ENCODE measurements around the gene KLRB1.
"Not testable (repeated sequence)": the region's sequence is repeated elsewhere in the genome, so short reads cannot be mapped to it uniquely, and the experiment has no call there.

KLRB1 gene

DNA sequence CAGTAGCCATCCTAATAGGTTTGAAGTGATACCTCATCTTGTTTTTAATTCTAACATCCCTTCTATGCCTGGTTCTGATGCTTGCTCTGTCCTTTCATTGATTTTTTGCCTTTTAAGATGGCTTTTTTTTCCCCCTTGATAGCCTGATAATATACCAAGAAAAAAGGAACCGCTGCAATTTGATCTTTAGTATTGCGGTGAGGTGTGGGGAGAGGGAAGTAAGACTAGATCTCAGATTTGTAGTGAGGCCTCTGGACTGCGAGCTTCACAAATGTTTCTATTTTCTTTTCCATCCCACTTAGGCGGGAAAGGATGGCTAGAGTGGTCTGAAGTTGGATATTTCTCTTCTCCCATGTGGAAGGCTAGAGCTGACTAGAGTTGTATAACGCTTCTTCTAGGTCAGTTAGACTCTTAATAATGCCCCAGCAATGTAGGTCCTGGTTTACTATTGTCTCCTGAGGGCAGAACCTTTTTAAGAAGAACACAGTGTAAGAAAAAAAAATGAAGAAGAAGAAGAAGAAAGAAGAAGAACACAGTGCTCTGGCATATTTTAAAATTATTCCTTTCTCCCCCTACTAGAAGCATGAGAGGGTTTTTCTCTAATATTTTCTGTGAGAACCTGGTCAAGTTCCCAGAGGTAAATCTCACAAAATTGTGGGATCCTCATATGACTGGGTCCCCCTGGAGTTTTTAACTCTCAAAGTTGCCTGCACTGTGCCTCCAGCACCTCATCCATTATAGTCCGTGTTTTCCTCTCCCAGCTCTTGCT, 11.9 kb upstream of the KLRB1 start:
- DNase-seq: no peak

DNA sequence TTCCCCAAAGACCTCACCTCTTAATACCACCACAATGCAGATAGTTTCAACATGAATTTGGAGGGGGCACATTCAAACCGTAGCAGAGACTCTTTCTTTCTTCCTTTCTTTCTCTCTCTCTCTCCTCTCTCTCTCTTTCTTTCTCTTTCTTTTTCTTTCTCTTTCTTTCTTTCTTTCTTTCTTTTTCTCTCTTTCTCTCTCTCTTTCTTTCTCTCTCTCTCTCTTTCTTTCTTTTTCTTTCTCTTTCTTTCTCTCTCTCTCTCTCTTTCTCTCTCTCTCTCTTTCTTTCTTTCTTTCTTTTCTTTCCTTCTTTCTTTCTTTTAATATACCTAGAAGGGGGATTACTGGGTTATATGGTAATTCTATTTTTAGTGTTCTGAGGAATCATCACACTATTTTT, 11.2 kb upstream of the KLRB1 start:
- not testable (repeated sequence) for DNase-seq

DNA sequence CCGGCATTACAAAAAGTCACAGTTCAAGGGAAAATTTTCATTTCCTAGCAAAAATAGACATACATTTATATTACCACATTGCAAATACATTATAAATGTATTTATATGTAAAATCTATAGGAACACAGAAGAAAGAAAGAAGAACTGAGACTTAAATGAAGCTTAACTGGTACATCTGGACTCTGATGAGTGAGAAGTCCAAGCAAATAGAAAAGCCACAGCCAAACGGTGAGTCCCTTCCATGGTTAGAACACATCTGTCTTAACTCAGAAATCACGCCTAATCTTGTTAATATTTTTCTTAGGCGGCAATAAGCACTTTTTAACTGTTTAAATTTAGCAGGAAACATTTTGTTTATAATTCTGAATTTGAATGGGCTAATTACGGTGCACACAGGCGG, 9.4 kb upstream of the KLRB1 start:
- DNase-seq: no peak

DNA sequence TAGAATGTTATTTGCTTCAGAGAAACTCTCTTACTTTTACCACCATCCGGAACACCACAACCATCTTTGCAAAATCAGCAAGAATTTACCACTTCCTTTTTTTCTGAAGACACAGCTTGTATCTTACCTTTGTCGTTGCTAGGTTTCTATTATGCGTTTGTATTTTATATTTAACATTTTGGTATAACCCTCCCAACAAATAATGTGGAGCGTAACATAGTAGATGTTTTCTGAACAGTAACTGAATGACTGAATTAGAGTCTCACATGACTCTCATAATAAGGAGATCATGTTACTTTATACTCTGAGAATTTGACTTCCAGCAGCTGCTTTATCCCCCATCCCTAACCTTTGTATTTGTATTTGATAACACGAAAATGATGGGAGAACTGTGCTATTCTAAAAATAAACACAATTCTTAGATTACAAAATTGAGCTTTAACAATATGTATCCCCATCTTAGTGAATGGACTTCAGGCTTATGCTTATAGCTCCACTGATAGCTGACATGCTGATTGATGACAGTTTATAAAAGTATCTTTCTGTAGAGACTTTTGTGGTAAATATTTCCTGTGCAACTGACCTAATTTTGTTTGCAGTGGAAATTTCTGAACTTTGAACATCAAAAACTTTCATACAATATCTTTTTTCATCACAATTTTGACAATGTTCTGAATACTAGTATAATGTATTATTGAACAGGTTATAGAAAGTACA, 7.9 kb upstream of the KLRB1 start:
- DNase-seq: no peak

DNA sequence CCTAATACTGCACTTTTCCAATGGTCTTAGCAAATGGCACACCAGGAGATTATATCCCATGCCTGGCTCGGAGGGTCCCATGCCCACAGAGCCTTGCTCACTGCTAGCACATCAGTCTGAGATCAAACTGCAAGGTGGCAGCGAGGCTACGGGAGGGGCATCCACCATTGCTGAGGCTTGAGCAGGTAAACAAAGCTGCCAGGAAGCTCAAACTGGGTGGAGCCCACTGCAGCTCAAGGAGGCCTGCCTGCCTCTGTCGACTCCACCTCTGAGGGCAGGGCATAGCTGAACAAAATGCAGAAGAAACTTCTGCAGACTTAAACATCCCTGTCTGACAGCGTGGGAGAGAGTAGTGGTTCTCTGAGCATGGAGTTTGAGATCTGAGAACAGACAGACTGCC, 2.9 kb upstream of the KLRB1 start:
- DNase-seq: not testable (repeated sequence)

DNA sequence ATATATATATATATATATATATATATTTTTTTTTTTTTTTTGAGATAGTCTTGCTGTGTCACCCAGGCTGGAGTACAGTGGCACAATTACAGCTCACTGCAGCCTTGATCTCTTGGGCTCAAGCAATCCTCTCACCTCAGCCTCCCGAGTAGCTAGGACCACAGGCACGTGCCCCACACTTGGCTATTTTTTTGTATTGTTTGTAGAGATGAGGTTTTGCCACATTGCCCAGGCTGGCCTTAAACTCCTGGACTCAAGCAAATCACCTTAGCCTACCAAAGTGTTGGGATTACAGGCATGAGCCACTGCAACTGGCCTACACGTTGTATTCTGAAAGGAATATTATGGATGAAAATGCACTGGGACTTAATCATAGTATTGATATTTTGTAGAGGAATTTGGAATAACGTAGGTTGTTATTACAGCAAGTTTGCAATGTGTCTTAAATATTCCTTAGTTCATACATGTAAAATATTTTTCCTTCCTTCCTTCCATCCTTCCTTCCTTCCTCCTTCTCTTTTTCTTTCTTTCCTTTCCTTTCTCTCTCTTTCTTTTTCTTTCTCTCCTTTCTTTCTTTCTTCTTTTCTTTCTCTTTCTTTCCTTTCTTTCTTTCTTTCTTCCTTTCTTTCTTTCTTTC, 862 bp downstream of the KLRB1 start:
- DNase-seq: no peak

DNA sequence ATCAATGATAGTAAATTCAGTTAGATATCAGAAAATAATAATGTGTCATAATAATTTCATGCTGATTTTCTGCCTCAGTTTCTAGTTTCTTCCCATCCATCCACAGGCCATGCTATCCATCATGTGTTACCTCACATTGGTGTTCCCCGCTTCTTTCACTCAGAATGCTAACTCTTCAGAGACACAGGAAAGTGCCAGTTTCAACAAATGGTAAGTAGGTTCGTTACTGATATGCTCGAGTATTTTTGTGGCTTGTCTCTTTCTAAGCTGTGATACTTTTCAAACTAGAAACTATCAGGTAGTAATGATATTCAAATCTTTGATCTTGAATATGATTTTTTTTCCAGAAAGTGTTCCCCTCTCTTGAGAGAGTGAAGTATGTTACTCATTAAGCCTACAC, 1.5 kb downstream of the KLRB1 start:
- DNase-seq: no peak

DNA sequence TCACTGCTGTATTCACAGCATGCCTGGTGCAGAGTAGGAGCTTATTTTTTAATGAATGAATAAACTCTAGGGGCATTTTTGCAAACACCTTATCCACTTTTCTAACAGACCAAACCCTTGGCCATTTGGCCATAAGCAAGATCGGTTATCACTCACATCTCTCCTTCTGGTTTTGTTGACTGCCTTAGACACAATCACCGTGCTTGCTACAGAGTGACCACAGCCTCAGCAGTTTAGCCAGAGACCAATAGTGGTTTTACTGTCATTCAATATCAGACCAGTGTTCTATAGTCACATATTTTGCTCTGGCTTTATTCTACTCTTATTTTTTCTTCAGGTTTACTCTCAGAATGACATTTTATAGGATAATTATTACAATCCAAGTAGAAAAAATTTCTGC, 2.2 kb downstream of the KLRB1 start:
- no peak for DNase-seq

DNA sequence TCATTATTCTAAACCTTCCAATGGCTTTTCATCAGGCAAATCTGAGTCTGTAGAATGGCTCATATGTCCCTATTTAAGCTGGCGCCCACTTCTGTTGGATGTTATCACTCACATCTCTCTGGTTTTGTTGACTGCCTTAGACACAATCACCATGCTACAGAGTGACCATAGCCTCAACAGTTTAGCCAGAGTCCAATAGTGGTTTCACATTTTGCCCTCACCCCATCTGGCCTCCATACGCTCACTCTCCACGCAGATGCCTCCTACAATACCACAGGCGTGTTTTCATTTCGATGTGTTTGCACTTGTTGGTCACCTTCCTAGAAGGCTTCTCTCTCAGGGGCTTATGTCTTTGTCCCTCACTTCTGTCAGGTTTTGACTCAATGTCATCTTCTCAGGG, 3.4 kb downstream of the KLRB1 start:
- DNase-seq: no peak

DNA sequence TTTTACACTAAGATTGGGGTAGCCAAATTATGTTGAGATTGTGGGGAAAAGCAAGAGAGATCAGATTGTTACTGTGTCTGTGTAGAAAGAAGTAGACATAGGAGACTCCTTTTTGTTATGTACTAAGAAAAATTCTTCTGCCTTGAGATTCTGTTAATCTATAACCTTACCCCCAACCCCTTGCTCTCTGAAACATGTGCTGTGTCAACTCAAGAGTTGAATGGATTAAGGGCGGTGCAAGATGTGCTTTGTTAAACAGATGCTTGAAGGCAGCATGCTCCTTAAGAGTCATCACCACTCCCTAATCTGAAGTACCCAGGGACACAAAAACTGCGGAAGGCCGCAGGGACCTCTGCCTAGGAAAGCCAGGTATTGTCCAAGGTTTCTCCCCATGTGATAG, 7.3 kb downstream of the KLRB1 start:
- DNase-seq: not testable (repeated sequence)

DNA sequence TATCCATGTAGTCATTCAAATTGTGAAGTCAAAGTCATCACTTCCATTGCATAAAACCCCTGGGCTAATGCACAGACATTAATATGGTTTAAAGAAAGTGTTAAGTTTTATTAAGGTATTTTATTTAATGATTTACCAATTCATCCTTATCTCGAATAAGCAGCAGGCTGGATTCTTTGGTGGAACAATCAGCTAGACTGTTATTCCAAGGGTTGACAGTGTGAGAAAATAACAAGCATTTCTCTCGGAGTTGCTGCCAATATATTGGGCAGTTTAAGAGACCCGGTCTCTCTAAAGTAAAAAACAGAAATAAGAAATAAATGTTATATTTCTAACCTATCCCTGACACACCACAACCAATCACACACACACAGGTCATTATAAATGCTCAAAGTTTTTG, 9.4 kb downstream of the KLRB1 start:
- no peak for DNase-seq

DNA sequence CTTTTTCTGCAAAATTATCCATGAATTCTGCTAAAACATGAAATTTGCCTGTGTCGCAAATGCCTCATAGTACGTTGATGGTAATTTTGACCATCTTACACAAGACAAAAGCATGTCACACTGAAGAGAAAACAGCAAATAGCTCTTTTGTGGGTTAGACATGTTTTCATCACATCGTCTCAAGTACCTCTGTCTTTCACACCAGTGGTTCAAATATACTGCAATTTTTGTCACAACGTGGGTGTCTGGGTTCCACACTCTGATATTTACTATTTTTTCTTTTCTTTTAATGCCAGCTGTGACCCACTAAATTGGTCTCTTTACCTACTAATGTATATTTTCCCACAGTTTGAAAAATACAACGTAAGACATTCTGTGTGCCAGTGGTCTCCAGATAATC, 10.4 kb downstream of the KLRB1 start:
- DNase-seq: no peak

DNA sequence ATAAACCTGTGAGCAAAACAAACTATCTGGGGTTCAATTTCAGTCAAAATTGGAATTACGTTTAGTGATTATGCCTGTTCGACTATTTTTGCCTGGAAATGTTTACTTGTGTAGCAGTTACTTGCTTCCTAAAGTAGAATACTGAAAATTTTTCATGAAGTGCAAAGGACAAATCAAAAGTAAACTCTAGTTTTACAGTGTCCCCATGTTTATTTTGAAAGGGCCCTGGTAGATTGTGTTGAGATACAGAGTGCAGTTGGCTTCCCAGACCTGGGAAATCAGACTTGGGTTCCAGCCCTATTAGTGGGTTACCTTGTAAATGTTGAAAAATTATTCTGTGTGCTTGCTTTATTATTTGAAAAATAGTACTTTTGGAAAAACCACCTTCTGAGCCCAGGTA, 17.3 kb downstream of the KLRB1 start:
- DNase-seq: no peak

DNA sequence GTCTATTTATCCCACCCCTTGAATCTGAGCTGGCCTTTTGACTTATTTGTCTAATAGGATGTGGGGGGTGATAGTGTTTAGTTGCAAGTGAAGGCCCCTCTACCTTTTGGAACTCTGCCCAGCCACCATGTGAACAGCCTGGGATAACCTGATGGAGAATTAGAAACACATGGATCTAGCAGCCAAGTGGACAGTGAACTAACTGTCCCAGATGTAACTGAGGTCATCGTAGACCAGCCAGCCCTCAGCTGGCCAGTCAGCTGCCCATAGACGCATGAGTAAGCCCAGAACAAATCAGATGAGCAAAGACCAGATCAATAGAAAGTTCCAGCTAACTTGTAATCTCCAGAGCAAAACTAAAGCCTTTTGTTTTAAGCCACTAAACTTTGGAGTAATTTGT, 19.0 kb downstream of the KLRB1 start:
- DNase-seq: no peak

DNA sequence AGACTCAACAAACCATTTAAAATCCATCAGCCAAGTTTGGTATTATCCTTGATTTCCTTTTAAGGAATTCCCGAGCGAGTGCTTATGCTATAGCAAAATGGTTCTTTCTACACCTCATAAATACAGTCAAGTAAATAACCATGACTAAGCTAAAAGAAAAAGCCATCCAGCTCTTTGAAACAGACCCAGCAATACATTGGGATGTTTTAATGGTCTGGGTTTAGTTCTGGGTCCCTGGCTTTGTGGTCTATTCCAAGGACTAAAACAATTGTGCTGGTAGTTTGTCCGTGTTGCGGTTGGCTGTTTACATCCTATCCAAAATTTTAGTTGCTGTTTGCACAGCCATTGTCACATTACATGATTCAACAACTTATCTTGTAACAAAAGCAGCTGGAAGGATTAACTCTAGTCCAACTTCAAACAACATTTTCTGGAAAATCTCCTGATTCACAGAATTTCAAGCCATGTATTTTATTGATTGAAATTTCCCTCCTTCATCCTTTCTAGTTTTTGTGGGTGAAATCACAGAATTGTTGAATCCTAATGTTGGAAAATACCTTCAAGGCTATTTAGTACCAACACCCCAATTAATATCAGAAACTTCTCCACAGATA, 19.6 kb downstream of the KLRB1 start:
- DNase-seq: no peak

DNA sequence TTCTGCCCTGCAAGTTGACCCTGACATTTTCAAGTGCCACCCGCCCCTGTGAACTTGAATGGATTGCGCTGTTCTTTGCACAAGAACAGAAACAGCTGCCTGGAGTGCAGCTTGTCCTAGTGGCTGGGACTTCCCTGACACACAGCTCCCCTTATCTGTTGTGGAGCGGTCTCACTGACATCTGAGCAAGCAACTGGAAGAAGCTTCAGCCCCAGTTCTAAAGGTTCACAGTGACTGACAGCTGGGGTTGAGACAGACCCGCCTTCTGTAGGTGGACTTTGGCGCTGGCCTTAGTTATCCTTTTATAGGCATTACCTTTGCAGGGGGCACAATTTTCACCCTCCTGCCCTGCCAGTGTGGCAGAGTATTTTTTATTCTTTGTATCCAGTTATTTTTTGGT, 30.0 kb downstream of the KLRB1 start:
- DNase-seq: not testable (repeated sequence)

DNA sequence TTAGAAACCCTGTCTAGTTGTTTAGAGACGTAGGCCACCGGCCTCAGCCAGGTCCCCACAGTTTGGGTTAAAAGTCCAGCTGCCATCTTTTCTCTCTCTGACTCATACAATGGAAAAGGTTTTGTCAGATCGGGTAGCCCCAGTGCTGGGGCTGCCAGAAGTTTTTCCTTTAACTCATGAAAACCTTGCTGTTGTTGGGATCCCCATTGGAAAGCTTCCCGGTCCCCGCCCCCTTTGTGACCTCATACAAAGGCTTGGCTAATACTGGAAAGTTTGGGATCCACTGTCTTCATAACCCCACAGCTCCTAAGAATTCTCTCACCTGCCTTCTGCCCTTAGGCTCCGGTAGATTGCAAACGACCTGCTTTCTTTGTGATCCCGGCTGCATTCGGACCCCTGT, 40.6 kb downstream of the KLRB1 start:
- DNase-seq: not testable (repeated sequence)

DNA sequence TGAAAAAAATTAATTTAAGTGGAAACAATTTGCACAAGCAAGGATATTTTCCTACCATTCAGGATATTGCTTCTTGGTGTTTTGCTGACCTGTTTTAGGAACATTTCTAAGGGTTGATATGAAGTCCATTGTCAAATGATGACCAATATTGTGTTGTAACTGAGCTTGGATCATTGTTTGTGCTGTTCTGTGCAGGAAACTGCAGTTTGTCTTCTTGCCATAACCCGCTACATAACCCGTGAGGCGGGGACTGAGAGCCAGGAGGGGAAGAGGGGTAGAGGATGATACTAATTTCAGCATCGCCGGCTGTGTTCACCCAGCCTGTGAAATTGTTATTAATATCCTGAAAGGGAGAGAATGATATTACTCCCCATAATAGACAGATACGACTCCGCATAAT, 41.6 kb downstream of the KLRB1 start:
- DNase-seq: not testable (repeated sequence)

DNA sequence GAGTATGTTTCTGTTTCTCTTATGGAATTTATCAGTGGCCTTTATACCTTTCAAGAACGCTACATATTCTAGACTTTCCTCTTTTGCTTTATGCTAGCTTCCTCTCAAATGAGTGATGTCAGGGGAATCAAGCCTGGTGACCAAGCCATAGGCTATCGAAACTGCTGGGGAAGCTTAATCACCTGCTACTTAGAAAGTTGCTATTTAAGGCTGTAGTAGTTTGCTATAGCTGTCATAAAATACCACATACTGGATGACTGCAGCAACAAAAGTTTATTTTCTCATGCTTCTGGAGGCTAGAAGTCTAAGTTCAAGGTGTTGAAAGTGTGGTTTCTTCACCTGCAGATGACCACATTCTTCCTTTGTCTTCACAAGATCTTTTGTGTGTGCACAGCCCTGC, 43.3 kb downstream of the KLRB1 start:
- DNase-seq: not testable (repeated sequence)

DNA sequence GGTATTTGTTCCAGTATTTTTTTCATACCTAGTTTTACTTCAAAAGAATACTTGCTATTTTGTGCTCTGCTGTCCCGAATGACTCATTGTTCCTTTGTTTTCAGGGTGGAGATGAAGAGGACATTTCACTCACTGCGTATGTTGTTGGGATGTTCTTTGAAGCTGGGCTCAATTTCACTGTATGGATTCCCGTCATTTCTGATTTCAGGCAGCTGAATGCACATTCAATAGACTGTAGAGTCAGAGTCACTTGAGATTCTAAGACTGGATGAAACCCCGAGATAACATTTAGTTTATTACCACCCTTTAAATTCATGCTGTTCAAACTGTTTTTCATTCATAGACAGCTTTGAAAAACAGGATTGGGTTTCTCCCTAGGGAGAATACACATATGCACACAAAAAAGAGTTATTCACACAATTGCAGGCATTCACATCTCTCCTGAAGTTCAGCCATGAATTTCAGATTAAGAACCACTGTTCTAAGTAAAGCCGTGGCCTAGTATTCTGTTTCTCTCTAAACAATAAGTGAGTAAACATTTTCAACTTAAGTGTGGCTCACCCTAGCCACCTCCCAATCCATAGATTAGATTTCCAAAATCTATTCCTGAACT, 44.8 kb downstream of the KLRB1 start:
- DNase-seq: not testable (repeated sequence)

DNA sequence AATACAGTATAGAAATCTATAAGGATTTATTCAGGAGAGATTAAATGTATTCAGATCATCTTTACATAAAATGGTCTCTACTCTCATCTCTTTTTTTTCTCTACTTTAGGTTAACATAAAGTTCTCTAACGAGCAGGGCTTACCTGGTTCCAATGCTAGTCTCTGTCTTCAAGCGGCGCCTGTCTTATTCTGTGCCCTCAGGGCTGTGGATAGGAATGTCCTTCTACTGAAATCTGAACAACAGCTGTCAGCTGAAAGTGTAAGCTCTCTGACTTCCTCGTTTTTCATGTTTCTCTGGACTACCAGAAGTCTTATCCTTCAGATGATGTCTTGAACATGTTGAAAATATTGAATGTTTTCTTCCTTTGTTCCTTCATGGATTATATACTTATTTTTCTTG, 62.2 kb downstream of the KLRB1 start:
- not testable (repeated sequence) for DNase-seq
